NCI-H524 treated with DMSO at 0.1 percent for 48 hours (cell line): ENCODE measurements around the gene LY9.

Experiments used
- DNase-seq: peaks from one replicate; lab custom pipeline; 2025; lab: John Stamatoyannopoulos, UW

LY9 gene, protein sequence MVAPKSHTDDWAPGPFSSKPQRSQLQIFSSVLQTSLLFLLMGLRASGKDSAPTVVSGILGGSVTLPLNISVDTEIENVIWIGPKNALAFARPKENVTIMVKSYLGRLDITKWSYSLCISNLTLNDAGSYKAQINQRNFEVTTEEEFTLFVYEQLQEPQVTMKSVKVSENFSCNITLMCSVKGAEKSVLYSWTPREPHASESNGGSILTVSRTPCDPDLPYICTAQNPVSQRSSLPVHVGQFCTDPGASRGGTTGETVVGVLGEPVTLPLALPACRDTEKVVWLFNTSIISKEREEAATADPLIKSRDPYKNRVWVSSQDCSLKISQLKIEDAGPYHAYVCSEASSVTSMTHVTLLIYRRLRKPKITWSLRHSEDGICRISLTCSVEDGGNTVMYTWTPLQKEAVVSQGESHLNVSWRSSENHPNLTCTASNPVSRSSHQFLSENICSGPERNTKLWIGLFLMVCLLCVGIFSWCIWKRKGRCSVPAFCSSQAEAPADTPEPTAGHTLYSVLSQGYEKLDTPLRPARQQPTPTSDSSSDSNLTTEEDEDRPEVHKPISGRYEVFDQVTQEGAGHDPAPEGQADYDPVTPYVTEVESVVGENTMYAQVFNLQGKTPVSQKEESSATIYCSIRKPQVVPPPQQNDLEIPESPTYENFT

GRCh38 chr1:160795951-160796383 is at the start of gene LY9:
Gene LY9, plus strand, starts transcription at chr1:160796174. Its CDS starts 14 bp downstream, at chr1:160796188.
- DNase-seq: no peak

- DNase-seq: no peak
Measured at GRCh38 chr1:160746836-160747500, 49.0 kb upstream of the LY9 start.

DNA sequence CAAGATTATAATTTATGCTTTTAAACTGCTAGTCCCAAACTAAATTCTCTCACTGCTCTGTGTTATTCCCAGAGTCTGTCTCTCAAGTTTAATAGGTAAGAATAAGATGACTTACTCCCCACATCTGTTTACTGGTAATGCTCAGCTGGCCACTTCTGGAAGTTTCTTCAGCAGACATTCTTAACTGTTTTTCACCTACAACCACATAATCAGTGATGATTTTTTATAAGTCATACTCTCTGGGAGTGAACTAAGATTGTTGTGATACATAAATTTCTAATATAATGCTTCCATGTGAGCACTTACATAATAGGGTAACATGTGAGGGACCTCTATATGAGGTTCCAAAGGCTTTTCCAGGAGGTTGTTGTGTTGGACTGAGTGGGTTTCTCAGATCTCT is 48.3 kb upstream of the LY9 start:
- no peak for DNase-seq

DNA sequence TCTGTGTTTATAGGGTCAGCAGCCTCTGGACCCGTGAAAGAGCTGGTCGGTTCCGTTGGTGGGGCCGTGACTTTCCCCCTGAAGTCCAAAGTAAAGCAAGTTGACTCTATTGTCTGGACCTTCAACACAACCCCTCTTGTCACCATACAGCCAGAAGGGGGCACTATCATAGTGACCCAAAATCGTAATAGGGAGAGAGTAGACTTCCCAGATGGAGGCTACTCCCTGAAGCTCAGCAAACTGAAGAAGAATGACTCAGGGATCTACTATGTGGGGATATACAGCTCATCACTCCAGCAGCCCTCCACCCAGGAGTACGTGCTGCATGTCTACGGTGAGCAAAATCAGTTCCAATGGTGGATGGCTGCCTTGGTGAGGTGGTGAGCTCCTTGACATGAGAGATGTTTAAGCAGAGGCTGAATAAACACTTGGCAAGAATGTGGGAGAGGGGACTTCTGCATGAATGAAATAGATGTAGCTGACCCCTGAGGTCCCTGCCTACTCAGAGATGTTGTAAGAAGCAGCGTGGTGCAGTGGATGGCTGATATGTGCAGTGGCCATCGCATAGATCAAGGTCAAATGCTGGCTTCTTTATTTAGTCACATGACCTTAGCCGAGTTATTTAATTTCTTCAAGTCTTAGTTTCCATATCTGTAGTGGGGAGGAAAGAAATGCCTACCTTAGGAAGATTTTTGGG is 47.6 kb upstream of the LY9 start:
- no peak for DNase-seq

GRCh38 chr1:160748878-160749269 is 47.1 kb upstream of the LY9 start:
- no peak for DNase-seq

GRCh38 chr1:160750608-160751007 is 45.4 kb upstream of the LY9 start:
- no peak for DNase-seq

DNA sequence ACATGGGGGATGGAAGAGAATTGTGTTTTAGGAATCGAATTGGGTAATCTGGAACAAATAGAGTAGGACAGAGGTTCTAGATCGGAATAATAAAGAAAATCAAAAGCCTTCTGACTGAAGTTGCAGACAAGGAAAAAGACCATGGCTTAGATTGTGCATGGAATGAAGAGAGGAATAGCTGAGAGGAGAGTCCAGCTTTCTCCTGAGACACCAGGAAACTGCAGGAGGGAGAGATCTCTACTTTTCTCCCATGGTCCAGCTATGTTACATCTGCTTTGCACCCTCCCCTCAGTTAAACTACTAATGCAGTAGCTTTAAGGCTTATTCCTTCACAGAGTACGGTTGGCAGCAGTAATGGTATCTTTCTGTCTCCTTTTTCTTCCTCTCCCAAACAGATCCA is 43.6 kb upstream of the LY9 start:
- no peak for DNase-seq

DNA sequence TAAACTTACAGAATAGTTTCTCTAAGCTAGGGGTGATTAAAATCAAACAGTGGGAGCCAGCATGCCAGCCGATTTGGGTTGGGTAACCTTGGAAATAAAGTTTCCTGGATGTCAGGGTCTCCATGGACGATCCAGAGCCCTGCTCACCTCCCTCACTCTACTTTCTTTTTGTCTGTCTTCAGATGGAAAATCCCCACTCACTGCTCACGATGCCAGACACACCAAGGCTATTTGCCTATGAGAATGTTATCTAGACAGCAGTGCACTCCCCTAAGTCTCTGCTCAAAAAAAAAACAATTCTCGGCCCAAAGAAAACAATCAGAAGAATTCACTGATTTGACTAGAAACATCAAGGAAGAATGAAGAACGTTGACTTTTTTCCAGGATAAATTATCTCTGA is 43.0 kb upstream of the LY9 start:
- no peak for DNase-seq

- DNase-seq: no peak
Measured at GRCh38 chr1:160753594-160753993, 42.4 kb upstream of the LY9 start.

DNA sequence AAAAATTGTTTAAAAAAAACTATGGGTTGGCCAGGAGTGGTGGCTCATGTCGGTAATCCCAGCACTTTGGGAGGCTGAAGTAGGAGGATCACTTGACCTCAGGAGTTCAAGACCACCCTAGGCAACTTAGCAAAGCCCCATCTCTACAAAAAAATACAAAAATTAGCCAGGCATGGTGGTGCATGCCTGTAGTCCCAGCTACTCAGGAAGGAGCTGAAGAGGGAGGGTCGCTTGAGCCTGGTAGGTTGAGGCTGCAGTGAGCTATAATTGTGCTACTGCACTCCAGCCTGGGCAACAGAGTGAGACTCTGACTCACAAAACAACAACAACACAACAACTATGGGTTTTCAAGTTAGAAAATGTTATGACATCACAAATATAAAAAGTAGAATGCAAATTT is 40.5 kb upstream of the LY9 start:
- no peak for DNase-seq

- no peak for DNase-seq
Measured at GRCh38 chr1:160755911-160756848, 39.8 kb upstream of the LY9 start.

- no peak for DNase-seq
Measured at GRCh38 chr1:160756849-160757201, 39.1 kb upstream of the LY9 start.

DNA sequence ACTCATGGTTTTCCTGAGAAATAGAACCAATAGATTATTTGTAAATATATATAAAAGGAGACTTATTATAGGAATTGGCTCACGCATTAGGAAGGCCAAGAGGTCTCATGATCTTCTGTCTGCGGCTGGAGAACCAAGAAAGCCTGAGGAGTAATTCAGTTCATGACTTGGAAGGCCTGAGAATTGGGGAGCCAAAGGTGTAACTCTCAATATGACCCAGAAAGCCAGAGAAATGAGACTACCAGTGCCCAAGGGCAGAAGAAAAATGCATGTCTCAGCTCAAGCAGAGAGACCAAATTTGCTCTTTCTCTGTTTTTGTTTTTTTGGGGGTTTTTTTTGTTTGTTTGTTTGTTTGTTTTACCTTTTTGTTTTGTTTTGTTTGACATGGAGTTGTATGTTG is 37.5 kb upstream of the LY9 start:
- DNase-seq: no peak

- DNase-seq: no peak
Measured at GRCh38 chr1:160759740-160760139, 36.2 kb upstream of the LY9 start.

DNA sequence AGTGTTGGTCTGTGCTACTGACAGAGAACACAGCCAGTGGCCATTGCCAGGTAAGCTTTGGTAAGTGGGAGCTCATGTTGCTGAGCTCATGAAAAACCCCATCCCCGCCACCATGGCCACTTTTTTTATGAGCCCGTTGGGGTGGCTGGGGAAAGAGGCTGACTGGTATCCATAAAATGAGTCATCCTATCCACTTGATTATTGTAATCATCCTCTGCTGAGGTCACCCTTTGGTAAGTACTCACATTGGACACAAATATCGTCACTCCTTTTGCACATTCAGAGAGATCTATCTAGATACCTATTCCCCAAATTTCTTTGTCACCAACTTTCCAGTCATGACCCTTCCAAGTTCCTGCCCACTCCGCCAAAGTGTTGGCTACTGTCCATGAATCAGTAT is 34.9 kb upstream of the LY9 start:
- no peak for DNase-seq

GRCh38 chr1:160761886-160762285 is 34.1 kb upstream of the LY9 start:
- DNase-seq: no peak

DNA sequence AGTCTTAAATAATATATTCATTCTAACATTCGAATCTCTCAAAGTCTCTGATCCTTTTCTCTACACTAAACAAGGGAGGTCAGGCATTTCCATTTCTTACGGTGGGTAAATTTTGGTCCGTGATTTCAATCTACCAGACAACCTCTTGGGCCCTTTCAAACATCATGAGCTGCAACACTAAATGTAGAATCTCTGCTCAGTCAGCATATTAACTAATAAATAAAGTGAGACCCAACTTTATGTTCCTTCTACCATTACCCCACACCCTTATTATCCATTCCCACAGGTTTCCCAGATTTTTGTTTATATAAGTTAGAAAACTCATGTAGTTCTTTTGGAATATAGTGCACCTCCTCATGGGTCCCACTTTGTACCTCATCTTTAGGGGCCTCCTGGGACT is 32.0 kb upstream of the LY9 start:
- no peak for DNase-seq

DNA sequence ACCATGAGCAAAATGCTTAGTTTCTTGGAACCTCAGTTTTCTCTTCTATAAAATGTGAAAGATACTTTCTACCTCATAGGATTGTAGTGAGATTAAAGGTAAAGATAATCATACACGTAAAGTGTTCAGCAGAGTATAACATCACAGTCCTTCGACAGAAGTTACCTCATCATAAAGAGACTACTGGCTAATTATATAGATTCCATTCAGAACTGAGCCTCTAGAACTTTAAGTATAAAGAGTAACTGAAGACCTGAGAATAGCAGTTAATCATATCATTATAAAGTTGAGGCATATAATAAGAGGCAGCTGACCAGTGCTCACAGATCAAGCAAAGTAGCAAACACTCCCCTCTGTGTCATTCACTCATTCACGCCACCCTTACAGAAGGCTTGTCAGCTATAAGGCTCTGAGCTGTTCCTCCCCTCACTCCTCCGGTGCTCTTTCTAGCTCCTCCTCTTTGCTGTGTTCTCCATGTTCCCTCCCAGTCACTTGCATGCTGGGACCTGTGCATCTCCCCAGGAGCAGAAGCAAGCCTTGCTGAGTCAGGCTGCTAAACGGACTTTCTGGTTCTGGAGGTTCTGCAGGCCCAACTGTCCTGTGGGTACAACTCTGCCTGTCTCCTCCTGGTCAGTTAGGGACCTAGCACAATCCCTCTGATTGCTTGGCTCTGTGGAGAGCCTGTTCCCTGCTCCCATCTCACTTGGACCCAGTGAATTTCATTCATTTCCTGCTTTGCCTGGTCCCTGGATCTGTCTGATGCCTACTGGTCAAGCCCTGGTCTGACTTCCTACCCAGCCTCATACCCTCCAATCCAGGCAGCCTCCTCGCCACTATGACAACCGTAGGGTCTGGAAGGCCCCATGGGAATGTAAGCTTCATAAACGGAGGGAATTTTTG is 28.3 kb upstream of the LY9 start:
- no peak for DNase-seq

- DNase-seq: no peak
Measured at GRCh38 chr1:160768295-160768657, 27.7 kb upstream of the LY9 start.

GRCh38 chr1:160772331-160772730 is 23.6 kb upstream of the LY9 start:
- DNase-seq: no peak

- no peak for DNase-seq
Measured at GRCh38 chr1:160773093-160773492, 22.9 kb upstream of the LY9 start.
